ENCODE data around the gene SSBP3.

The SSBP3 gene

GRCh38 chr1:54267815-54268761 is 138.1 kb downstream of the SSBP3 start:
- Mint-ChIP-seq H3K27me3 (no peaks in the 10 kb centered on the region), H3K4me3 (no peak overlapping the region), H3K27ac (no peak overlapping the region), H3K36me3 (no peaks in the 10 kb centered on the region), H3K4me1 (peaks cover 2% of the 10 kb centered on the region), H3K9me3 (no peaks in the 10 kb centered on the region)
- ATAC-seq = no peak

GRCh38 chr1:54266908-54267307 is 139.3 kb downstream of the SSBP3 start:
- H3K36me3 Mint-ChIP-seq = no peaks in the 10 kb centered on the region
- H3K4me3 Mint-ChIP-seq = no peak overlapping the region
- H3K27me3 Mint-ChIP-seq = no peaks in the 10 kb centered on the region
- no peak overlapping the region for H3K27ac Mint-ChIP-seq
- H3K4me1 Mint-ChIP-seq = no peaks in the 10 kb centered on the region
- ATAC-seq = no peak
- no peaks in the 10 kb centered on the region for H3K9me3 Mint-ChIP-seq

- ATAC-seq = no peak
- Mint-ChIP-seq H3K27ac (no peak overlapping the region), H3K27me3 (no peaks in the 10 kb centered on the region), H3K36me3 (no peaks in the 10 kb centered on the region), H3K9me3 (no peaks in the 10 kb centered on the region), H3K4me3 (no peak overlapping the region), H3K4me1 (no peaks in the 10 kb centered on the region)
These were observed 140.0 kb downstream of the SSBP3 start for GRCh38 chr1:54266195-54266594.

- Mint-ChIP-seq H3K4me1 (no peaks in the 10 kb centered on the region), H3K27ac (no peak overlapping the region), H3K36me3 (no peaks in the 10 kb centered on the region), H3K27me3 (no peaks in the 10 kb centered on the region), H3K4me3 (no peak overlapping the region), H3K9me3 (no peaks in the 10 kb centered on the region)
- no peak for ATAC-seq
These were observed 140.5 kb downstream of the SSBP3 start for GRCh38 chr1:54265659-54266058.

GRCh38 chr1:54265126-54265525 is 141.1 kb downstream of the SSBP3 start:
- H3K27ac Mint-ChIP-seq = no peak overlapping the region
- ATAC-seq = no peak
- H3K4me3 Mint-ChIP-seq = no peak overlapping the region
- H3K36me3 Mint-ChIP-seq = no peaks in the 10 kb centered on the region
- no peaks in the 10 kb centered on the region for H3K27me3 Mint-ChIP-seq
- no peaks in the 10 kb centered on the region for H3K4me1 Mint-ChIP-seq
- H3K9me3 Mint-ChIP-seq = no peaks in the 10 kb centered on the region

- Mint-ChIP-seq H3K9me3 (no peaks in the 10 kb centered on the region), H3K36me3 (no peaks in the 10 kb centered on the region), H3K27me3 (no peaks in the 10 kb centered on the region), H3K4me1 (no peaks in the 10 kb centered on the region), H3K4me3 (no peak overlapping the region), H3K27ac (no peak overlapping the region)
- ATAC-seq = no peak
These were observed 142.5 kb downstream of the SSBP3 start for GRCh38 chr1:54263601-54264226.

GRCh38 chr1:54262244-54262643 is 143.9 kb downstream of the SSBP3 start:
- no peaks in the 10 kb centered on the region for H3K4me1 Mint-ChIP-seq
- H3K4me3 Mint-ChIP-seq = no peak overlapping the region
- no peaks in the 10 kb centered on the region for H3K36me3 Mint-ChIP-seq
- no peak for ATAC-seq
- no peaks in the 10 kb centered on the region for H3K9me3 Mint-ChIP-seq
- no peaks in the 10 kb centered on the region for H3K27me3 Mint-ChIP-seq
- H3K27ac Mint-ChIP-seq = no peak overlapping the region

- H3K27ac Mint-ChIP-seq = no peak overlapping the region
- H3K9me3 Mint-ChIP-seq = no peaks in the 10 kb centered on the region
- no peaks in the 10 kb centered on the region for H3K27me3 Mint-ChIP-seq
- no peak overlapping the region for H3K4me3 Mint-ChIP-seq
- H3K4me1 Mint-ChIP-seq = no peaks in the 10 kb centered on the region
- peaks cover 5% of the 10 kb centered on the region for H3K36me3 Mint-ChIP-seq
- ATAC-seq = no peak
These were observed 145.4 kb downstream of the SSBP3 start for GRCh38 chr1:54260810-54261209.

- Mint-ChIP-seq H3K36me3 (peaks cover 5% of the 10 kb centered on the region), H3K27me3 (no peaks in the 10 kb centered on the region), H3K27ac (no peak overlapping the region), H3K4me3 (no peak overlapping the region), H3K9me3 (no peaks in the 10 kb centered on the region), H3K4me1 (no peaks in the 10 kb centered on the region)
- ATAC-seq = no peak
These were observed 146.6 kb downstream of the SSBP3 start for GRCh38 chr1:54259546-54260140.

- no peak overlapping the region for H3K27ac Mint-ChIP-seq
- no peak overlapping the region for H3K4me3 Mint-ChIP-seq
- ATAC-seq = no peak
These were observed 148.3 kb downstream of the SSBP3 start for GRCh38 chr1:54257876-54258275.

GRCh38 chr1:54257346-54257620 is 148.9 kb downstream of the SSBP3 start:
- Mint-ChIP-seq H3K36me3 (peaks cover 5% of the 10 kb centered on the region), H3K9me3 (no peaks in the 10 kb centered on the region), H3K27ac (no peak overlapping the region), H3K4me3 (no peak overlapping the region), H3K4me1 (no peaks in the 10 kb centered on the region), H3K27me3 (no peaks in the 10 kb centered on the region)
- ATAC-seq = no peak

More at GRCh38 chr1:54257876-54258275, 148.3 kb downstream of the SSBP3 start:
- H3K9me3 Mint-ChIP-seq = no peaks in the 10 kb centered on the region
- no peaks in the 10 kb centered on the region for H3K27me3 Mint-ChIP-seq
- no peaks in the 10 kb centered on the region for H3K4me1 Mint-ChIP-seq
- H3K36me3 Mint-ChIP-seq = peaks cover 5% of the 10 kb centered on the region

GRCh38 chr1:54256522-54257345 is 149.5 kb downstream of the SSBP3 start:
- Mint-ChIP-seq H3K27me3 (no peaks in the 10 kb centered on the region), H3K36me3 (peaks cover 5% of the 10 kb centered on the region), H3K9me3 (no peaks in the 10 kb centered on the region), H3K27ac (no peak overlapping the region), H3K4me1 (no peaks in the 10 kb centered on the region), H3K4me3 (no peak overlapping the region)
- no peak for ATAC-seq

- Mint-ChIP-seq H3K9me3 (no peaks in the 10 kb centered on the region), H3K27me3 (no peaks in the 10 kb centered on the region), H3K27ac (no peak overlapping the region), H3K4me3 (no peak overlapping the region), H3K4me1 (no peaks in the 10 kb centered on the region), H3K36me3 (peaks cover 5% of the 10 kb centered on the region)
- ATAC-seq = no peak
These were observed 151.0 kb downstream of the SSBP3 start for GRCh38 chr1:54255026-54255702.

GRCh38 chr1:54254055-54254454 is 152.1 kb downstream of the SSBP3 start:
- ATAC-seq = no peak
- Mint-ChIP-seq H3K4me3 (no peak overlapping the region), H3K27me3 (no peaks in the 10 kb centered on the region), H3K36me3 (peaks cover 5% of the 10 kb centered on the region), H3K27ac (no peak overlapping the region), H3K9me3 (no peaks in the 10 kb centered on the region), H3K4me1 (no peaks in the 10 kb centered on the region)

GRCh38 chr1:54253480-54253879 is 152.7 kb downstream of the SSBP3 start:
- H3K4me3 Mint-ChIP-seq = no peak overlapping the region
- no peak for ATAC-seq
- peaks cover 5% of the 10 kb centered on the region for H3K36me3 Mint-ChIP-seq
- no peak overlapping the region for H3K27ac Mint-ChIP-seq
- H3K4me1 Mint-ChIP-seq = no peaks in the 10 kb centered on the region
- no peaks in the 10 kb centered on the region for H3K9me3 Mint-ChIP-seq
- no peaks in the 10 kb centered on the region for H3K27me3 Mint-ChIP-seq
